Keratinocyte (primary cell): ENCODE results near the gene FRAS1. TPM values are rescaled to one million over a fixed set of nuclear protein-coding genes. Genes with fewer than 3 reads are reported as not detected.

Experiments
- DNase-seq: peaks from one replicate; pipeline ENCODE4 v3.0.0-alpha.2; 2011; ENCODE audit warnings: low read depth, missing footprints, low spot score
- FAIRE-seq: peaks from 2 replicates; lab custom pipeline; 2011; peaks lifted over from hg19 to GRCh38; lab: Jason Lieb, UNC
- H2AFZ ChIP-seq: 2 replicates; pipeline ENCODE4 v1.6.0; 2012; ENCODE audit warnings: low read length, control low read depth, inconsistent platforms; ENCODE audit not compliant: control insufficient read depth
- H3K27ac ChIP-seq: 2 replicates; pipeline ENCODE4 v1.5.1; 2011; ENCODE audit warnings: low read length; ENCODE audit not compliant: control insufficient read depth, insufficient read depth
- H3K27me3 ChIP-seq: 3 replicates; pipeline ENCODE4 v1.6.0; 2011; ENCODE audit warnings: low read length; ENCODE audit not compliant: control insufficient read depth, insufficient read depth; ENCODE audit errors: extremely low read depth
- H3K36me3 ChIP-seq, 2 experiments: 2 replicates in 1 of 2; 3 replicates in 1 of 2; pipeline ENCODE4 v1.5.1; 2011; ENCODE audit warnings: low read length in 2 of 2, mild to moderate bottlenecking in 1 of 2; ENCODE audit not compliant: control insufficient read depth in 2 of 2, insufficient read depth in 2 of 2; ENCODE audit errors: extremely low read depth in 1 of 2
- H3K4me1 ChIP-seq: 3 replicates; pipeline ENCODE4 v1.5.1; 2011; ENCODE audit warnings: low read length; ENCODE audit not compliant: control insufficient read depth, insufficient read depth; ENCODE audit errors: extremely low read depth
- H3K4me2 ChIP-seq: 3 replicates; pipeline ENCODE4 v1.6.0; 2011; ENCODE audit warnings: low read depth, low read length; ENCODE audit not compliant: control insufficient read depth, insufficient read depth; ENCODE audit errors: extremely low read depth
- H3K4me3 ChIP-seq, 3 experiments: fragments of 200-600 bp in 1 of 3; sonication (generic) in 1 of 3; 2 replicates in 2 of 3; 3 replicates in 1 of 3; pipeline ENCODE4 v1.5.1; 2011 to 2016; ENCODE audit warnings: low read length in 3 of 3, mild to moderate bottlenecking in 3 of 3, control low read depth in 2 of 3, inconsistent platforms in 1 of 3, low read depth in 1 of 3, mixed read lengths in 1 of 3, mixed run types in 1 of 3, moderate library complexity in 1 of 3; ENCODE audit not compliant: control insufficient read depth in 2 of 3, insufficient read depth in 2 of 3; ENCODE audit errors: extremely low read depth in 1 of 3
- H3K79me2 ChIP-seq: 2 replicates; pipeline ENCODE4 v1.6.0; 2012; ENCODE audit warnings: low read length; ENCODE audit not compliant: control insufficient read depth, insufficient read depth
- H3K9ac ChIP-seq: 3 replicates; pipeline ENCODE4 v1.6.0; 2011; ENCODE audit warnings: low read length; ENCODE audit not compliant: control insufficient read depth, insufficient read depth; ENCODE audit errors: extremely low read depth
- H3K9me1 ChIP-seq: 3 replicates; pipeline ENCODE4 v1.6.0; 2011; ENCODE audit warnings: low read length; ENCODE audit not compliant: control insufficient read depth, insufficient read depth; ENCODE audit errors: extremely low read depth
- H3K9me3 ChIP-seq: 2 replicates; pipeline ENCODE4 v1.5.1; 2012; ENCODE audit warnings: low read depth, low read length; ENCODE audit not compliant: control insufficient read depth
- H4K20me1 ChIP-seq: 3 replicates; pipeline ENCODE4 v1.6.0; 2011; ENCODE audit warnings: low read length; ENCODE audit not compliant: control insufficient read depth, insufficient read depth; ENCODE audit errors: extremely low read depth
- EZH2 ChIP-seq: IDR thresholded peaks from one replicate; pipeline ENCODE4 v1.6.1; 2012; ENCODE audit warnings: inconsistent platforms, mild to moderate bottlenecking, low read length, moderate library complexity
- dilution Hi-C: fragments of 300-500 bp; cut with MboI; formaldehyde crosslinking; loops from one replicate; pipeline ENCODE4 v1.7.0; 2020; ENCODE audit warnings: low sequenced_read_pairs; ENCODE audit not compliant: extremely low pct_ligation_motif_present
- polyA plus RNA-seq, 5 experiments: library from polyadenylated mRNA; depleted of rRNA in 3 of 5; stranded (reverse) in 3 of 5; stranded (forward) in 1 of 5; unstranded in 1 of 5; fragments of >200 nt; gene quantifications; 1 replicate in 1 of 5; 2 replicates in 3 of 5; 3 replicates in 1 of 5; pipeline versions ENCODE4 v1.2.1 to v1.2.3, GENCODE V29; 2011 to 2012; ENCODE audit warnings: missing spikeins in 2 of 5, low read depth in 1 of 5, low replicate concordance in 1 of 5
- TF ChIP-seq, protein P1 (sequence below), 3 experiments: IDR thresholded peaks in 1 of 3; conservative IDR thresholded peaks in 1 of 3; optimal IDR thresholded peaks in 1 of 3; 2 replicates in 2 of 3; 3 replicates in 1 of 3; pipeline versions ENCODE3 to v1.5.1; 2011; ENCODE audit warnings: low read length in 3 of 3, mild to moderate bottlenecking in 3 of 3, moderate library complexity in 2 of 3, control low read depth in 1 of 3, inconsistent platforms in 1 of 3; ENCODE audit not compliant: insufficient read depth in 2 of 3; ENCODE audit errors: extremely low read depth in 1 of 3

FRAS1 gene
- polyA plus RNA-seq, 1 donor (not counting 4 experiments of a cell fraction or from before 2014, with no cell fraction given) = 3.5 TPM

DNA sequence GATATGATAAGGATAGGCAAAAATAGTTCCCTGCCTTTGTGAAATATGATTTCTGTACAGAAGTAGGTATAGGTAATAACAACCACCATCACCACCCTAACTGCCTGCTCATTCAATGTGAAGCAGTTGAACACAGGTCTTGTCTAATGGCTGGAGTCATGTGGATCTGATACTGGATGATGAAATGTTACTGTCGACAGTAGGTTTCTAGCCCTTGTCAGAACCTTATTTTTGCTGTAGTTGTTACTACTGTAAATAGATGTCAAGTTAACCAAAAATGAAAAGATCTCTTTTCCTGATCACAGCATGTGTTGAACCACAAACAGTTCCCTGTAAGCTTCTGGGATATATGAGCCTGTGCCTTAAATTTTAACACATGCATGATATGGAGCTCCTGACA is 142.9 kb downstream of the FRAS1 start:
- dilution Hi-C loops = no loop called here
- Histone ChIP-seq H3K9me1 (no peaks in the 10 kb centered on the region), H3K27me3 (no peaks in the 10 kb centered on the region), H3K36me3 (no peaks in the 10 kb centered on the region), H2AFZ (no peak overlapping the region), H3K4me2 (no peak overlapping the region), H3K4me1 (no peaks in the 10 kb centered on the region), H3K4me3 (no peak overlapping the region), H3K79me2 (no peaks in the 10 kb centered on the region), H3K9ac (no peak overlapping the region), H3K9me3 (no peaks in the 10 kb centered on the region), H4K20me1 (no peaks in the 10 kb centered on the region), H3K27ac (no peak overlapping the region)
- DNase-seq = no peak
- TF ChIP-seq, protein P1, sequence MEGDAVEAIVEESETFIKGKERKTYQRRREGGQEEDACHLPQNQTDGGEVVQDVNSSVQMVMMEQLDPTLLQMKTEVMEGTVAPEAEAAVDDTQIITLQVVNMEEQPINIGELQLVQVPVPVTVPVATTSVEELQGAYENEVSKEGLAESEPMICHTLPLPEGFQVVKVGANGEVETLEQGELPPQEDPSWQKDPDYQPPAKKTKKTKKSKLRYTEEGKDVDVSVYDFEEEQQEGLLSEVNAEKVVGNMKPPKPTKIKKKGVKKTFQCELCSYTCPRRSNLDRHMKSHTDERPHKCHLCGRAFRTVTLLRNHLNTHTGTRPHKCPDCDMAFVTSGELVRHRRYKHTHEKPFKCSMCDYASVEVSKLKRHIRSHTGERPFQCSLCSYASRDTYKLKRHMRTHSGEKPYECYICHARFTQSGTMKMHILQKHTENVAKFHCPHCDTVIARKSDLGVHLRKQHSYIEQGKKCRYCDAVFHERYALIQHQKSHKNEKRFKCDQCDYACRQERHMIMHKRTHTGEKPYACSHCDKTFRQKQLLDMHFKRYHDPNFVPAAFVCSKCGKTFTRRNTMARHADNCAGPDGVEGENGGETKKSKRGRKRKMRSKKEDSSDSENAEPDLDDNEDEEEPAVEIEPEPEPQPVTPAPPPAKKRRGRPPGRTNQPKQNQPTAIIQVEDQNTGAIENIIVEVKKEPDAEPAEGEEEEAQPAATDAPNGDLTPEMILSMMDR (optimal IDR thresholded peaks at IDR 0.05 in 1 of 3, IDR thresholded peaks at IDR 0.05 in 1 of 3, conservative IDR thresholded peaks at IDR 0.05 in 1 of 3; ENCODE audit: extremely low read depth in 1 of 3, insufficient read depth in 2 of 3, low read length in 3 of 3) = no peak
- no peak for TF ChIP-seq EZH2
- no peak for FAIRE-seq

- Histone ChIP-seq H2AFZ (no peak overlapping the region), H3K79me2 (no peaks in the 10 kb centered on the region), H3K9me3 (no peaks in the 10 kb centered on the region), H3K9me1 (no peaks in the 10 kb centered on the region), H3K9ac (no peak overlapping the region), H4K20me1 (no peaks in the 10 kb centered on the region), H3K36me3 (no peaks in the 10 kb centered on the region), H3K4me1 (no peaks in the 10 kb centered on the region), H3K4me3 (no peak overlapping the region), H3K4me2 (no peak overlapping the region), H3K27ac (no peak overlapping the region), H3K27me3 (no peaks in the 10 kb centered on the region)
- FAIRE-seq = no peak
- TF ChIP-seq EZH2 = no peak
- TF ChIP-seq, protein P1 (optimal IDR thresholded peaks at IDR 0.05 in 1 of 3, IDR thresholded peaks at IDR 0.05 in 1 of 3, conservative IDR thresholded peaks at IDR 0.05 in 1 of 3; ENCODE audit: extremely low read depth in 1 of 3, insufficient read depth in 2 of 3, low read length in 3 of 3) = no peak
- no peak for DNase-seq
- dilution Hi-C loops = no loop called here
These were observed 143.8 kb downstream of the FRAS1 start for GRCh38 chr4:78200949-78201348.
